KBM-7 (cell line): ENCODE results near the gene ING1.
A peak's percentile ranks its signal among the peaks of the same experiment; 100 is the strongest.
"Not testable (repeated sequence)": the region's sequence is repeated elsewhere in the genome, so short reads cannot be mapped to it uniquely, and the experiment has no call there.

Source experiments
- DNase-seq: peaks from one replicate; pipeline ENCODE4 v3.0.0-alpha.2; 2015
- in situ Hi-C: fragments of 300-500 bp; cut with MboI; formaldehyde crosslinking; loops from 2 replicates; pipeline ENCODE4 v1.14.3; 2020; ENCODE audit warnings: low sequenced_read_pairs, low pct_unique_long_range_greater_than_20kb, mixed read lengths

ING1 gene

GRCh38 chr13:110689041-110689440 is 24.5 kb upstream of the ING1 start:
- in situ Hi-C loops = no loop called here

GRCh38 chr13:110689711-110690110 is 23.8 kb upstream of the ING1 start:
- DNase-seq = no peak
- in situ Hi-C loops = no loop called here

More at GRCh38 chr13:110689041-110689440, 24.5 kb upstream of the ING1 start:
- no peak for DNase-seq

- DNase-seq = no peak
- in situ Hi-C loops = no loop called here
Observed at GRCh38 chr13:110690516-110690915, 23.0 kb upstream of the ING1 start.

GRCh38 chr13:110695774-110696173 is 17.7 kb upstream of the ING1 start:
- DNase-seq, in situ Hi-C loops: not testable (repeated sequence)

- in situ Hi-C loops = no loop called here
- DNase-seq = no peak
Observed at GRCh38 chr13:110696776-110697175, 16.7 kb upstream of the ING1 start.

- in situ Hi-C loops = no loop called here
- DNase-seq = no peak
Observed at GRCh38 chr13:110697842-110698241, 15.7 kb upstream of the ING1 start.

GRCh38 chr13:110698689-110699088 is 14.8 kb upstream of the ING1 start:
- in situ Hi-C loops = no loop called here

GRCh38 chr13:110699148-110700145 is 14.1 kb upstream of the ING1 start:
- no peak for DNase-seq
- in situ Hi-C loops = no loop called here

More at GRCh38 chr13:110698689-110699088, 14.8 kb upstream of the ING1 start:
- no peak for DNase-seq

- in situ Hi-C loops = no loop called here
- no peak for DNase-seq
Observed at GRCh38 chr13:110700186-110700585, 13.3 kb upstream of the ING1 start.

- in situ Hi-C loops = no loop called here
- no peak for DNase-seq
Observed at GRCh38 chr13:110700641-110701040, 12.9 kb upstream of the ING1 start.

- DNase-seq, in situ Hi-C loops: not testable (repeated sequence)
Observed at GRCh38 chr13:110701061-110701460, 12.4 kb upstream of the ING1 start.

GRCh38 chr13:110702089-110702488 is 11.4 kb upstream of the ING1 start:
- in situ Hi-C loops = no loop called here
- DNase-seq = no peak

GRCh38 chr13:110702591-110703526 is 10.6 kb upstream of the ING1 start:
- in situ Hi-C loops = no loop called here
- no peak for DNase-seq

GRCh38 chr13:110705356-110705825 is 8.1 kb upstream of the ING1 start:
- in situ Hi-C loops = no loop called here
- DNase-seq = peak; percentile 23

GRCh38 chr13:110705826-110706569 is 7.5 kb upstream of the ING1 start, which contains the start of gene CARS2:
Gene CARS2 (minus strand): TSS chr13:110706116. CDS start chr13:110706093, 23 bp downstream.
- in situ Hi-C loops = no loop called here
- peak; percentile 96 for DNase-seq

- in situ Hi-C loops = no loop called here
- DNase-seq = no peak
Observed at GRCh38 chr13:110706570-110707372, 6.7 kb upstream of the ING1 start.

GRCh38 chr13:110712081-110712848 is 1.2 kb upstream of the ING1 start:
- in situ Hi-C loops = no loop called here
- peak; percentile 89 for DNase-seq
